OCI-LY7 (cell line): Measurements from ENCODE around the gene FRMD5.
"Not testable (repeated sequence)": the region's sequence is repeated elsewhere in the genome, so short reads cannot be mapped to it uniquely, and the experiment has no call there.

Source experiments
- EZH2phosphoT487 ChIP-seq: fragments of 200-600 bp; sonication (generic); IDR thresholded peaks from 2 replicates; pipeline ENCODE4 v1.6.1; 2018; ENCODE audit warnings: low read depth, borderline replicate concordance, mild to moderate bottlenecking, mixed run types, antibody characterized with exemption, low read length, moderate library complexity, mixed read lengths
- TF ChIP-seq, protein P1 (sequence below): fragments of 200-600 bp; sonication (generic); conservative IDR thresholded peaks from 2 replicates; pipeline ENCODE4 v1.5.1; 2014; ENCODE audit warnings: mild to moderate bottlenecking, antibody characterized with exemption, low read length, moderate library complexity, mixed read lengths

DNA sequence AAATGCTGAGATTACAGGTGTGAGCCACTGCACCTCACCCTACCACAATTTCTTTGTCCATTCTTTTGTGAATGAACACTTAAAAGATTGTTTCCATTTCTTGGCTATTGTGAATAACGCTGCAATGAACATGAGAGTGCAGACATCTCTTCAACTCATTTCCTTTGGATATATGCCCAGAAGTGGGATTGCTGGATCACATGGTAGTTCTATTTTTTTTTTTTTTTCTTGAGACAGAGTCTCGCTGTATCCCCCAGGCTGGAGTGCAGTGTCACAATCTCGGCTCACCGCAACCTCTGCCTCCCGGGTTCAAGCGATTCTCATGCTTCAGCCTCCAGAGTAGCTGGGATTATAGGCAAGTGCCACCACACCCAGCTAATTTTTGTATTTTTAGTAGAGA is 194.8 kb downstream of the FRMD5 start:
- not testable (repeated sequence) for TF ChIP-seq EZH2phosphoT487
- TF ChIP-seq, protein P1, sequence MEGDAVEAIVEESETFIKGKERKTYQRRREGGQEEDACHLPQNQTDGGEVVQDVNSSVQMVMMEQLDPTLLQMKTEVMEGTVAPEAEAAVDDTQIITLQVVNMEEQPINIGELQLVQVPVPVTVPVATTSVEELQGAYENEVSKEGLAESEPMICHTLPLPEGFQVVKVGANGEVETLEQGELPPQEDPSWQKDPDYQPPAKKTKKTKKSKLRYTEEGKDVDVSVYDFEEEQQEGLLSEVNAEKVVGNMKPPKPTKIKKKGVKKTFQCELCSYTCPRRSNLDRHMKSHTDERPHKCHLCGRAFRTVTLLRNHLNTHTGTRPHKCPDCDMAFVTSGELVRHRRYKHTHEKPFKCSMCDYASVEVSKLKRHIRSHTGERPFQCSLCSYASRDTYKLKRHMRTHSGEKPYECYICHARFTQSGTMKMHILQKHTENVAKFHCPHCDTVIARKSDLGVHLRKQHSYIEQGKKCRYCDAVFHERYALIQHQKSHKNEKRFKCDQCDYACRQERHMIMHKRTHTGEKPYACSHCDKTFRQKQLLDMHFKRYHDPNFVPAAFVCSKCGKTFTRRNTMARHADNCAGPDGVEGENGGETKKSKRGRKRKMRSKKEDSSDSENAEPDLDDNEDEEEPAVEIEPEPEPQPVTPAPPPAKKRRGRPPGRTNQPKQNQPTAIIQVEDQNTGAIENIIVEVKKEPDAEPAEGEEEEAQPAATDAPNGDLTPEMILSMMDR, result not testable (repeated sequence)
